ENCODE measurements around the gene IPO8. TPM values are rescaled to one million over a fixed set of nuclear protein-coding genes. Genes with fewer than 3 reads are reported as not detected.

Gene IPO8
- total and polyA plus RNA-seq, 2 of the 8 experiments (the other 6 are each of a cell fraction or from before 2014, with no cell fraction given), result 7.2 to 59.8 TPM

DNA sequence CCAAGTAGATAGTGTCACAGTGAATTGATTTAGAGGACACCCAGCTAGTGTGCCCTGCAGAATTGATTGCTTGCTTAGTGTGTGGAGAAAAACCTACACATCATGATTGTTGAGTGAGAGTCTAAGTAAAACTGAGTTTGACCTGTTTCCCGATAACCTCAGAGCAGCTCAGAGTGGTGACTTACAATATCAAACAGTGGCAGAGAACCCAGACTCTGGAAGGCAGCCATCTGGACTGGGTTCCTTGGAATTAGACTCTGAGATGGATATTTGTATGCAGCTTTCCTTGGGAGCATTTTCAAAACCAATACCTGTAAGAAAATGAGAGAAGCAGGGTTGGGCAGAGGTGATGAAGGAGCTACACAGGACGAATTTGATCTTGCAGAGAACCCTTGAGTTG, 109.8 kb downstream of the IPO8 start:
- FAIRE-seq (no peak), DNase-seq (ENCODE audit: low read depth in 1 of 2, low spot score in 2 of 2) (no peak)
- Histone ChIP-seq H3K23me2 (ENCODE audit: low read depth, low read length) (no peaks in the 10 kb centered on the region), H3K23ac (ENCODE audit: insufficient read length) (no peak overlapping the region), H3K79me1 (ENCODE audit: low read depth, low read length) (no peaks in the 10 kb centered on the region), H2BK120ac (replicated peaks; ENCODE audit: low read depth, low read length) (no peak overlapping the region), H3K4ac (replicated peaks; ENCODE audit: insufficient read length, low read depth, low read length) (no peak overlapping the region), H3K56ac (replicated peaks; ENCODE audit: insufficient read length, low read depth, low read length) (no peak overlapping the region), H4K20me1 (replicated peaks in 1 of 2; ENCODE audit: control insufficient read depth in 1 of 2, insufficient read depth in 2 of 2, low read length in 2 of 2) (no peaks in the 10 kb centered on the region), H4K91ac (replicated peaks; ENCODE audit: insufficient read length, low read length) (no peak overlapping the region), H3K4me3 (ENCODE audit: extremely low read depth in 1 of 4, insufficient read depth in 2 of 4, low read depth in 3 of 4, low read length in 4 of 4) (no peak overlapping the region), H3K27ac (ENCODE audit: low read depth, low read length) (no peak overlapping the region), H3K79me2 (ENCODE audit: control insufficient read depth in 1 of 2, insufficient read depth in 2 of 2, low read length in 2 of 2) (no peaks in the 10 kb centered on the region), H3K9me3 (ENCODE audit: insufficient read depth in 2 of 2, low read depth in 1 of 2, low read length in 1 of 2) (peaks cover 0 to 11% of the 10 kb centered on the region in 2 experiments; a peak in 2 of 4 replicates), H2BK15ac (ENCODE audit: low read length) (no peak overlapping the region), H3K18ac (ENCODE audit: extremely low read depth, low read length) (no peak overlapping the region), H3K9ac (replicated peaks in 1 of 4; ENCODE audit: extremely low read depth in 1 of 4, low read depth in 3 of 4, low read length in 3 of 4) (no peak overlapping the region), H3K14ac (ENCODE audit: insufficient read length) (no peak overlapping the region), H4K5ac (ENCODE audit: insufficient read length, low read depth, low read length) (no peak overlapping the region), H2BK5ac (ENCODE audit: low read depth, low read length) (no peak overlapping the region), H3K36me3 (ENCODE audit: control insufficient read depth in 2 of 4, insufficient read depth in 4 of 4, low read length in 3 of 4) (no peaks in the 10 kb centered on the region; a peak in 1 of 8 replicates), H2AFZ (ENCODE audit: low read length) (no peak overlapping the region), H3K4me1 (replicated peaks in 1 of 4; ENCODE audit: control insufficient read depth in 3 of 4, insufficient read depth in 4 of 4, low read length in 3 of 4) (no peaks in the 10 kb centered on the region), H2BK12ac (ENCODE audit: low read depth, low read length) (no peak overlapping the region), H3K27me3 (replicated peaks in 1 of 4; ENCODE audit: control insufficient read depth in 3 of 4, extremely low read depth in 1 of 4, insufficient read depth in 3 of 4, low read length in 3 of 4) (no peaks in the 10 kb centered on the region), H2BK20ac (ENCODE audit: low read length) (no peak overlapping the region), H4K8ac (ENCODE audit: extremely low read depth, insufficient read depth, low read length) (no peak overlapping the region), H2AK5ac (ENCODE audit: low read depth, low read length) (no peak overlapping the region), H3K4me2 (ENCODE audit: insufficient read depth in 1 of 2, low read depth in 2 of 2, low read length in 2 of 2) (no peak overlapping the region)
- no peak for TF ChIP-seq EP300 (IDR thresholded peaks at IDR 0.05; ENCODE audit: borderline replicate concordance in 1 of 2, low read depth in 2 of 2, low read length in 2 of 2)
- TF ChIP-seq BRCA1 (IDR thresholded peaks at IDR 0.05; ENCODE audit: low read depth, low read length), result no peak
- TF ChIP-seq SP1 (IDR thresholded peaks at IDR 0.05; ENCODE audit: low read depth, low read length), result no peak
- TF ChIP-seq KDM5A (IDR thresholded peaks at IDR 0.05; ENCODE audit: low read length), result no peak
- POLR2A ChIA-PET (ENCODE audit: partially characterized antibody), result no interaction called here
- CTCF ChIA-PET (ENCODE audit: partially characterized antibody), result no interaction called here
- WGBS, 2 experiments (ENCODE audit: extremely low coverage in 1 of 2, insufficient coverage in 1 of 2, insufficient read length in 1 of 2, insufficient replicate concordance in 2 of 2, low coverage in 1 of 2, low lambda C conversion rate in 2 of 2, missing lambda C conversion rate in 1 of 2), result 100% methylated on average over 2 of the region's 2 CpGs; no CpG with 5 or more reads in 1 of the 2 experiments
